Measurements from ENCODE around the gene SPATA33.
A peak's percentile ranks its signal among the peaks of the same experiment; 100 is the strongest.

The SPATA33 gene

DNA sequence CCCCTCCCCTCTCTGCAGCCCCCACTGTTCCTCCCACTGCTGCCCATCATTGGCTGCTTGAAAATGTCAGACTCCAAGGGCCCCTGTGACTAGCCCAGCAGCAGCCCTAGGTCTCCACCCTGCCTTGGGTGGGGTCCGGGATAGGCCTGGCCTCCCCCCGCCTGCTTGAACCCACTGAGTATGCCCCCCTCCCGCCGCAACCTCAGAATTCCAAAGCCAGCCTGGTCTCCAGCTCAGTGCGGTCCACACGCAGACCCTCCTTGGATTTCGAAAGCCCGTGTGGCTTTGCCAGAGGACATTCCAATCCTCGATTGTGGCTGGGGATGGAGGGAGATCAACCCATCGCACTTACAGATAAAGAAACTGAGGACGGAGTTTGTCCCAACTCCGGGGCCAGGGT is 37.8 kb upstream of the SPATA33 start:
- peak overlapping the region; percentile 92 for H2AK5ac ChIP-seq (ENCODE audit: low read depth, low read length)
- H3K4me2 ChIP-seq (ENCODE audit: insufficient read depth, low read length, poor library complexity, severe bottlenecking) = no peak overlapping the region
- WGBS, 2 donors (ENCODE audit: extremely low coverage in 2 of 2, insufficient read length in 2 of 2, insufficient replicate concordance in 1 of 2) = no CpG with 5 or more reads among the region's 12 CpGs
- H4K91ac ChIP-seq (ENCODE audit: low read depth, low read length, poor library complexity) = no peak overlapping the region
- H3K9ac ChIP-seq (ENCODE audit: low read depth, low read length, poor library complexity) = no peak overlapping the region
- H4K8ac ChIP-seq (ENCODE audit: low read depth, low read length) = no peak overlapping the region
- H3K14ac ChIP-seq (ENCODE audit: low read length) = no peak overlapping the region
- no peak overlapping the region for H2BK15ac ChIP-seq (ENCODE audit: low read length)
- no peak overlapping the region for H2BK12ac ChIP-seq (ENCODE audit: low read length)
- no peak overlapping the region for H2BK5ac ChIP-seq (ENCODE audit: low read length)
- H3K27ac ChIP-seq (replicated peaks; ENCODE audit: low read length) = no peak overlapping the region
- H2AFZ ChIP-seq (ENCODE audit: low read length) = peak overlapping the region; percentile 72
- no peak overlapping the region for H2BK120ac ChIP-seq (ENCODE audit: low read depth, low read length)
- H3K4me1 ChIP-seq (ENCODE audit: control insufficient read depth in 2 of 2, insufficient read depth in 1 of 2, low read depth in 1 of 2, low read length in 2 of 2) = peaks cover 22 to 23% of the 10 kb centered on the region in 2 donors
- no peak for DNase-seq (ENCODE audit: low spot score)
- H3K79me1 ChIP-seq (ENCODE audit: low read depth, low read length) = no peaks in the 10 kb centered on the region
- H3K23ac ChIP-seq (ENCODE audit: low read depth, low read length, poor library complexity) = no peak overlapping the region
- no peaks in the 10 kb centered on the region for H3K36me3 ChIP-seq (replicated peaks in 1 of 2; ENCODE audit: control insufficient read depth in 2 of 2, insufficient read depth in 2 of 2, low read length in 2 of 2)
- no peak overlapping the region for H3K4ac ChIP-seq (ENCODE audit: low read length)
- no peaks in the 10 kb centered on the region for H3K27me3 ChIP-seq (ENCODE audit: control insufficient read depth in 3 of 3, insufficient read depth in 3 of 3, low read depth in 1 of 3, low read length in 3 of 3)
- H3K18ac ChIP-seq (ENCODE audit: low read length) = peak overlapping the region; percentile 85
- no peaks in the 10 kb centered on the region for H3K9me3 ChIP-seq (replicated peaks in 1 of 2; ENCODE audit: control insufficient read depth in 2 of 2, insufficient read depth in 1 of 2, low read depth in 1 of 2, low read length in 2 of 2)
- no peak overlapping the region for H3K4me3 ChIP-seq (ENCODE audit: low read length in 2 of 2)

DNA sequence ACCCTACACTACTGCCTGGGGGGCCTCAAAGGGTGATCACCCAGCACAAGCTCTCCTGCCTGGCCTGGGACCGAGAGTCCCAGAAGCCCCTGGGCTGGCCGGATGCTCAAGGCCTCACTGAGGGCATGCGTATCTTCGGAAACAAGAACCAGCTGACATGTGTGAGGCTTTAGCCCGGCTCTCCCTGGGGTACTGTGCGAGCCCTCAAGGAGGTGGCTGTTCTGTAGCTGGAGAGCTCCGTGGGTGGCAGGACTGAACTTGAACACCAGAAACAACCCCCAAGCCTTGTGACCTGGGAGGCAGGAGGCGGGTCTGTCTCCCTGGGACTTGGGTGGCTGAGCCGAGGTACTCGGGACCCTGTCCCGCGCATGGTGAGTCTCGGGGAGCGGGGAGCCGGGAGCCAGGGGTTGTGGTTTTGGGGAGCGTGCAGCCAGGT is 37.2 kb upstream of the SPATA33 start:
- Histone ChIP-seq H3K4ac (ENCODE audit: low read length) (no peak overlapping the region), H4K91ac (ENCODE audit: low read depth, low read length, poor library complexity) (no peak overlapping the region), H2BK12ac (ENCODE audit: low read length) (peak overlapping the region; percentile 33), H3K79me1 (ENCODE audit: low read depth, low read length) (no peaks in the 10 kb centered on the region), H2BK15ac (ENCODE audit: low read length) (no peak overlapping the region), H2AFZ (ENCODE audit: low read length) (peak overlapping the region; percentile 72), H2BK5ac (ENCODE audit: low read length) (no peak overlapping the region), H2BK120ac (ENCODE audit: low read depth, low read length) (no peak overlapping the region), H3K4me3 (ENCODE audit: low read length in 2 of 2) (peak overlapping the region in 1 of 2 donors; percentile 18), H3K23ac (ENCODE audit: low read depth, low read length, poor library complexity) (peak overlapping the region; percentile 75), H2AK5ac (ENCODE audit: low read depth, low read length) (peak overlapping the region; percentile 92), H3K14ac (ENCODE audit: low read length) (no peak overlapping the region), H3K36me3 (replicated peaks in 1 of 2; ENCODE audit: control insufficient read depth in 2 of 2, insufficient read depth in 2 of 2, low read length in 2 of 2) (no peaks in the 10 kb centered on the region), H3K18ac (ENCODE audit: low read length) (peak overlapping the region; percentile 77), H3K27me3 (ENCODE audit: control insufficient read depth in 3 of 3, insufficient read depth in 3 of 3, low read depth in 1 of 3, low read length in 3 of 3) (no peaks in the 10 kb centered on the region), H3K27ac (replicated peaks; ENCODE audit: low read length) (no peak overlapping the region), H3K4me1 (ENCODE audit: control insufficient read depth in 2 of 2, insufficient read depth in 1 of 2, low read depth in 1 of 2, low read length in 2 of 2) (peaks cover 24 to 28% of the 10 kb centered on the region in 2 donors), H3K9ac (ENCODE audit: low read depth, low read length, poor library complexity) (no peak overlapping the region), H3K4me2 (ENCODE audit: insufficient read depth, low read length, poor library complexity, severe bottlenecking) (no peak overlapping the region), H3K9me3 (replicated peaks in 1 of 2; ENCODE audit: control insufficient read depth in 2 of 2, insufficient read depth in 1 of 2, low read depth in 1 of 2, low read length in 2 of 2) (no peaks in the 10 kb centered on the region), H4K8ac (ENCODE audit: low read depth, low read length) (no peak overlapping the region)
- DNase-seq (ENCODE audit: low spot score) = no peak
- no CpG with 5 or more reads among the region's 16 CpGs for WGBS, 2 donors (ENCODE audit: extremely low coverage in 2 of 2, insufficient read length in 2 of 2, insufficient replicate concordance in 1 of 2)

GRCh38 chr16:89621136-89621697 is 36.4 kb upstream of the SPATA33 start:
- no peak overlapping the region for H2BK5ac ChIP-seq (ENCODE audit: low read length)
- peak overlapping the region; percentile 60 for H2AK5ac ChIP-seq (ENCODE audit: low read depth, low read length)

GRCh38 chr16:89621698-89622409 is 35.8 kb upstream of the SPATA33 start:
- peak overlapping the region; percentile 12 for H3K9ac ChIP-seq (ENCODE audit: low read depth, low read length, poor library complexity)
- H3K27ac ChIP-seq (replicated peaks; ENCODE audit: low read length) = no peak overlapping the region
- H2BK120ac ChIP-seq (ENCODE audit: low read depth, low read length) = peak overlapping the region; percentile 67
- no peak overlapping the region for H2BK5ac ChIP-seq (ENCODE audit: low read length)
- H2AFZ ChIP-seq (ENCODE audit: low read length) = no peak overlapping the region
- H3K4me3 ChIP-seq (ENCODE audit: low read length in 2 of 2) = no peak overlapping the region
- H3K9me3 ChIP-seq (replicated peaks in 1 of 2; ENCODE audit: control insufficient read depth in 2 of 2, insufficient read depth in 1 of 2, low read depth in 1 of 2, low read length in 2 of 2) = no peaks in the 10 kb centered on the region
- peaks cover 2% of the 10 kb centered on the region for H3K79me1 ChIP-seq (ENCODE audit: low read depth, low read length)
- no peak for DNase-seq (ENCODE audit: low spot score)
- H2AK5ac ChIP-seq (ENCODE audit: low read depth, low read length) = peak overlapping the region; percentile 60
- peak overlapping the region; percentile 66 for H3K14ac ChIP-seq (ENCODE audit: low read length)
- H3K4me1 ChIP-seq (ENCODE audit: control insufficient read depth in 2 of 2, insufficient read depth in 1 of 2, low read depth in 1 of 2, low read length in 2 of 2) = peaks cover 25 to 28% of the 10 kb centered on the region in 2 donors
- no peaks in the 10 kb centered on the region for H3K27me3 ChIP-seq (ENCODE audit: control insufficient read depth in 3 of 3, insufficient read depth in 3 of 3, low read depth in 1 of 3, low read length in 3 of 3)
- peak overlapping the region; percentile 93 for H3K4ac ChIP-seq (ENCODE audit: low read length)
- no peaks in the 10 kb centered on the region for H3K36me3 ChIP-seq (replicated peaks in 1 of 2; ENCODE audit: control insufficient read depth in 2 of 2, insufficient read depth in 2 of 2, low read length in 2 of 2)
- H2BK15ac ChIP-seq (ENCODE audit: low read length) = peak overlapping the region; percentile 77
- no peak overlapping the region for H4K91ac ChIP-seq (ENCODE audit: low read depth, low read length, poor library complexity)
- H3K4me2 ChIP-seq (ENCODE audit: insufficient read depth, low read length, poor library complexity, severe bottlenecking) = no peak overlapping the region
- H2BK12ac ChIP-seq (ENCODE audit: low read length) = peak overlapping the region; percentile 59
- no CpG with 5 or more reads among the region's 32 CpGs for WGBS, 2 donors (ENCODE audit: extremely low coverage in 2 of 2, insufficient read length in 2 of 2, insufficient replicate concordance in 1 of 2)
- peak overlapping the region; percentile 74 for H3K18ac ChIP-seq (ENCODE audit: low read length)
- H4K8ac ChIP-seq (ENCODE audit: low read depth, low read length) = no peak overlapping the region
- peak overlapping the region; percentile 89 for H3K23ac ChIP-seq (ENCODE audit: low read depth, low read length, poor library complexity)

More at GRCh38 chr16:89621136-89621697, 36.4 kb upstream of the SPATA33 start:
- Histone ChIP-seq H2BK15ac (ENCODE audit: low read length) (no peak overlapping the region), H3K27me3 (ENCODE audit: control insufficient read depth in 3 of 3, insufficient read depth in 3 of 3, low read depth in 1 of 3, low read length in 3 of 3) (no peaks in the 10 kb centered on the region), H4K91ac (ENCODE audit: low read depth, low read length, poor library complexity) (no peak overlapping the region), H3K14ac (ENCODE audit: low read length) (peak overlapping the region; percentile 66), H3K9me3 (replicated peaks in 1 of 2; ENCODE audit: control insufficient read depth in 2 of 2, insufficient read depth in 1 of 2, low read depth in 1 of 2, low read length in 2 of 2) (no peaks in the 10 kb centered on the region), H3K27ac (replicated peaks; ENCODE audit: low read length) (no peak overlapping the region), H3K4me1 (ENCODE audit: control insufficient read depth in 2 of 2, insufficient read depth in 1 of 2, low read depth in 1 of 2, low read length in 2 of 2) (peaks cover 25 to 28% of the 10 kb centered on the region in 2 donors), H4K8ac (ENCODE audit: low read depth, low read length) (no peak overlapping the region), H2BK12ac (ENCODE audit: low read length) (peak overlapping the region; percentile 59), H3K4ac (ENCODE audit: low read length) (no peak overlapping the region), H2BK120ac (ENCODE audit: low read depth, low read length) (no peak overlapping the region), H3K79me1 (ENCODE audit: low read depth, low read length) (peaks cover 2% of the 10 kb centered on the region), H3K4me2 (ENCODE audit: insufficient read depth, low read length, poor library complexity, severe bottlenecking) (no peak overlapping the region), H3K18ac (ENCODE audit: low read length) (peak overlapping the region; percentile 74), H3K36me3 (replicated peaks in 1 of 2; ENCODE audit: control insufficient read depth in 2 of 2, insufficient read depth in 2 of 2, low read length in 2 of 2) (no peaks in the 10 kb centered on the region), H3K9ac (ENCODE audit: low read depth, low read length, poor library complexity) (peak overlapping the region; percentile 12), H2AFZ (ENCODE audit: low read length) (no peak overlapping the region), H3K4me3 (ENCODE audit: low read length in 2 of 2) (no peak overlapping the region), H3K23ac (ENCODE audit: low read depth, low read length, poor library complexity) (peak overlapping the region; percentile 89)
- no CpG with 5 or more reads among the region's 18 CpGs for WGBS, 2 donors (ENCODE audit: extremely low coverage in 2 of 2, insufficient read length in 2 of 2, insufficient replicate concordance in 1 of 2)
- no peak for DNase-seq (ENCODE audit: low spot score)

Data from neuronal stem cell (in vitro differentiated cells).